Thyroid gland (tissue), 4 donors: ENCODE data around the gene KRT3.

Source experiments
- CTCF ChIP-seq, 6 experiments: fragments of 200-600 bp in 3 of 6; fragments of 450-650 bp in 3 of 6; sonication (generic) in 3 of 6; IDR thresholded peaks; one replicate each; pipeline ENCODE4 v1.5.1; 2016 to 2019; ENCODE audit warnings: antibody characterized with exemption in 6 of 6, mild to moderate bottlenecking in 2 of 6, inconsistent platforms in 1 of 6, moderate library complexity in 1 of 6
- POLR2A ChIP-seq, 2 donors: fragments of 450-650 bp; IDR thresholded peaks; one replicate each; pipeline ENCODE4 v1.6.1; 2017; ENCODE audit warnings: antibody characterized with exemption in 2 of 2, mild to moderate bottlenecking in 2 of 2, moderate library complexity in 1 of 2

- no peak for TF ChIP-seq POLR2A (IDR thresholded peaks at IDR 0.05)
- TF ChIP-seq CTCF (IDR thresholded peaks at IDR 0.05), result no peak
Observed at GRCh38 chr12:52825961-52826360, 30.0 kb upstream of the KRT3 start.
